Measurements from ENCODE around the gene KCNT2.
"Not testable (repeated sequence)": the region's sequence is repeated elsewhere in the genome, so short reads cannot be mapped to it uniquely, and the experiment has no call there.

Gene KCNT2

GRCh38 chr1:196517193-196517592, 91.0 kb downstream of the KCNT2 start:
- no peak for TF ChIP-seq CTCF (IDR thresholded peaks at IDR 0.05; ENCODE audit: insufficient read depth, low read depth, low read length, missing control alignments)
- no peak for DNase-seq (ENCODE audit: low read depth)
- H3K4me3 ChIP-seq (ENCODE audit: low read depth, low read length): no peak overlapping the region

GRCh38 chr1:196516373-196516772, 91.9 kb downstream of the KCNT2 start:
- no peak for DNase-seq (ENCODE audit: low read depth)

GRCh38 chr1:196515904-196516303, 92.3 kb downstream of the KCNT2 start:
- TF ChIP-seq CTCF (IDR thresholded peaks at IDR 0.05; ENCODE audit: insufficient read depth, low read depth, low read length, missing control alignments): no peak
- no peak overlapping the region for H3K4me3 ChIP-seq (ENCODE audit: low read depth, low read length)
- DNase-seq (ENCODE audit: low read depth): no peak

More at GRCh38 chr1:196516373-196516772, 91.9 kb downstream of the KCNT2 start:
- TF ChIP-seq CTCF (IDR thresholded peaks at IDR 0.05; ENCODE audit: insufficient read depth, low read depth, low read length, missing control alignments): no peak
- H3K4me3 ChIP-seq (ENCODE audit: low read depth, low read length): no peak overlapping the region

- no peak overlapping the region for H3K4me3 ChIP-seq (ENCODE audit: low read depth, low read length)
- DNase-seq (ENCODE audit: low read depth): no peak
- TF ChIP-seq CTCF (IDR thresholded peaks at IDR 0.05; ENCODE audit: insufficient read depth, low read depth, low read length, missing control alignments): no peak
Measured at GRCh38 chr1:196513821-196514220, 94.4 kb downstream of the KCNT2 start.

GRCh38 chr1:196510451-196510850, 97.8 kb downstream of the KCNT2 start:
- H3K4me3 ChIP-seq (ENCODE audit: low read depth, low read length): no peak overlapping the region
- no peak for DNase-seq (ENCODE audit: low read depth)
- TF ChIP-seq CTCF (IDR thresholded peaks at IDR 0.05; ENCODE audit: insufficient read depth, low read depth, low read length, missing control alignments): no peak

GRCh38 chr1:196504224-196504623, 104.0 kb downstream of the KCNT2 start:
- DNase-seq (ENCODE audit: low read depth); H3K4me3 ChIP-seq (ENCODE audit: low read depth, low read length): not testable (repeated sequence)

- no peak for TF ChIP-seq CTCF (IDR thresholded peaks at IDR 0.05; ENCODE audit: insufficient read depth, low read depth, low read length, missing control alignments)
- no peak for DNase-seq (ENCODE audit: low read depth)
- no peak overlapping the region for H3K4me3 ChIP-seq (ENCODE audit: low read depth, low read length)
Measured at GRCh38 chr1:196502437-196502836, 105.8 kb downstream of the KCNT2 start.

Measured in GM12865 (cell line).